Gastrocnemius medialis (tissue), 4 donors: ENCODE data around the gene HDAC3. TPM values are rescaled to one million over a fixed set of nuclear protein-coding genes. Genes with fewer than 3 reads are reported as not detected.
A peak's percentile ranks its signal among the peaks of the same experiment; 100 is the strongest.

Experiments
- ATAC-seq, 2 donors: fragments of 150-250 bp; one replicate each; pipeline ENCODE4 v1.9.1; 2016
- DNase-seq, 2 donors: peaks; one replicate each; pipeline ENCODE4 v3.0.0-alpha.2; 2019
- H3K27ac ChIP-seq, 4 donors: fragments of 200-600 bp; sonication (generic); 1 replicate in 1 of 4; 2 replicates in 3 of 4; pipeline ENCODE4 v1.5.1; 2016 to 2018; ENCODE audit warnings: mild to moderate bottlenecking in 2 of 4, moderate library complexity in 1 of 4
- H3K27me3 ChIP-seq, 3 donors: fragments of 200-600 bp; sonication (generic) in 2 of 3; 1 replicate in 1 of 3; 2 replicates in 2 of 3; pipeline versions ENCODE4 v1.5.1 to v1.6.0; 2016 to 2019; ENCODE audit warnings: mild to moderate bottlenecking in 1 of 3, moderate library complexity in 1 of 3
- H3K36me3 ChIP-seq, 2 donors: fragments of 200-600 bp; sonication (generic) in 1 of 2; one replicate each; pipeline ENCODE4 v1.5.1; 2017 to 2018
- H3K4me1 ChIP-seq, 2 donors: fragments of 200-600 bp; sonication (generic) in 1 of 2; one replicate each; pipeline ENCODE4 v1.5.1; 2016 to 2017; ENCODE audit warnings: mild to moderate bottlenecking in 2 of 2
- H3K4me3 ChIP-seq, 4 donors: fragments of 200-600 bp; sonication (generic) in 3 of 4; 1 replicate in 1 of 4; 2 replicates in 3 of 4; pipeline ENCODE4 v1.5.1; 2016 to 2019; ENCODE audit warnings: mild to moderate bottlenecking in 2 of 4
- H3K9me3 ChIP-seq, 3 donors: fragments of 200-600 bp; sonication (generic) in 2 of 3; 1 replicate in 1 of 3; 2 replicates in 2 of 3; pipeline ENCODE4 v1.5.1; 2016 to 2019
- POLR2A ChIP-seq, 2 donors: fragments of 450-650 bp; IDR thresholded peaks; one replicate each; pipeline ENCODE4 v1.6.1; 2017; ENCODE audit warnings: antibody characterized with exemption in 2 of 2, mild to moderate bottlenecking in 2 of 2, moderate library complexity in 2 of 2
- in situ Hi-C, 4 donors: fragments of 200-750 bp; cut with MboI; loops; one replicate each; pipeline versions ENCODE4 v1.15.0 to v1.8.0; 2017; ENCODE audit warnings: low sequenced_read_pairs in 4 of 4
- intact Hi-C: fragments of 100-400 bp; cut with DNase I; formaldehyde crosslinking; loops from one replicate; pipeline ENCODE4 v1.15.1; 2023; ENCODE audit warnings: low total_unique reads
- total RNA-seq, 4 donors: library from RNA; depleted of rRNA; stranded (reverse); fragments of >200 nt; gene quantifications; one replicate each; pipeline versions ENCODE4 v1.1.0 to v1.2.3, GENCODE V29; 2016
- TF ChIP-seq, protein P1 (sequence below), 5 experiments: fragments of 450-650 bp in 3 of 5; fragments of 200-600 bp in 2 of 5; sonication (generic) in 2 of 5; IDR thresholded peaks in 4 of 5; conservative IDR thresholded peaks in 1 of 5; 1 replicate in 4 of 5; 2 replicates in 1 of 5; pipeline ENCODE4 v1.5.1; 2016 to 2019; ENCODE audit warnings: antibody characterized with exemption in 5 of 5, mild to moderate bottlenecking in 3 of 5, moderate library complexity in 3 of 5

HDAC3 gene
- total RNA-seq, 4 donors from 2014 or later, result 29.8 to 40.7 (median 35.7) TPM

DNA sequence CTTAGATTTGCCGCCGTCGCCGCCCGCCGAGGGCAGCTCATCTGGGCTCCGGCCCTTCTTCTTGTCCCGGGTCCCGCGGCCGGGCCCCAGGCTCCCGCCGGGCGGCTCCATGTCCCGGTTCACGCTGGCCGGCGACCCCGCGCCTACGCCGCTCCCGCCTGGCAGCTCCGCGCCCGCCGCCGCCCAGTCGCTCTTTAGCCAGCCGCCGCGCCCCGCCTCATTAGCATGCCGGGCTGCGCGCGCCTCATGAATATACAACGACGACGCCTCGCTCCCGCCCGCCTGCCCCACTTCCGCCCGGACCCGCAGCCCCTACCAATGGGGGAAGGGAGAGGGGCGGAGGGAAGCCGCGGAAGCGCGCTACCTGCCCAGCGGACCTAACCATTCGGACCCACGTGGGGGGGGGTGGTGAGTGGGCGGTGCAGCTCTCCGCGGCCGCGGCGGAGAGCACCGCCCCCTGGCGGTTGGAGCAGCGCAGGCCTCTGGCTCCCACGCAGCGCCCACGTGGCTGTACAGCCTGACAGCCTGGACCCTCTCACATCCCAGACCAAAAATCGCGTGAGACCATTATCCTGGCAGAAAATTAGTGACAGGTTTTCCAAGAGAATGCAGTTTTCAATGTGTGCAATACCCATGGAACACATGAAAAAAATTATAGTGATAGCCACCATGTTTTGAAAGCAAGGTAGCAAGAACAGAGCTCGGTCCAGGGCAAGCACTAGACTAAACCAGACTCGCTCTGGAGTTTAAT, 17.7 kb downstream of the HDAC3 start, which contains the start of gene DIAPH1:
TSS of gene DIAPH1 (minus strand) at position 197 of the 751 bp plus-strand sequence. CDS start at position 111, 86 bp downstream.
- Histone ChIP-seq H3K4me3 (peak within 1 kb of the TSS; percentile 64 to 100 (median 89)), H3K27ac (peak within 1 kb of the TSS; percentile 89 to 100 (median 99)), H3K4me1 (peaks cover 36 to 37% of the 10 kb centered on the region in 2 donors), H3K27me3 (no peaks in the 10 kb centered on the region), H3K36me3 (peaks cover 0 to 26% of the 10 kb centered on the region in 2 donors), H3K9me3 (no peaks in the 10 kb centered on the region)
- peak; percentile 71 to 76 for ATAC-seq
- DNase-seq, result peak; percentile 97 to 98
- in situ Hi-C loops (no loop called here), intact Hi-C loops (loop anchor here (1.0 to 5.0 kb wide), 6 partner anchors 15 to 1423 kb away; partner anchors contain the start of genes HDAC3, RELL2 and TAF7)
- TF ChIP-seq, protein P1, sequence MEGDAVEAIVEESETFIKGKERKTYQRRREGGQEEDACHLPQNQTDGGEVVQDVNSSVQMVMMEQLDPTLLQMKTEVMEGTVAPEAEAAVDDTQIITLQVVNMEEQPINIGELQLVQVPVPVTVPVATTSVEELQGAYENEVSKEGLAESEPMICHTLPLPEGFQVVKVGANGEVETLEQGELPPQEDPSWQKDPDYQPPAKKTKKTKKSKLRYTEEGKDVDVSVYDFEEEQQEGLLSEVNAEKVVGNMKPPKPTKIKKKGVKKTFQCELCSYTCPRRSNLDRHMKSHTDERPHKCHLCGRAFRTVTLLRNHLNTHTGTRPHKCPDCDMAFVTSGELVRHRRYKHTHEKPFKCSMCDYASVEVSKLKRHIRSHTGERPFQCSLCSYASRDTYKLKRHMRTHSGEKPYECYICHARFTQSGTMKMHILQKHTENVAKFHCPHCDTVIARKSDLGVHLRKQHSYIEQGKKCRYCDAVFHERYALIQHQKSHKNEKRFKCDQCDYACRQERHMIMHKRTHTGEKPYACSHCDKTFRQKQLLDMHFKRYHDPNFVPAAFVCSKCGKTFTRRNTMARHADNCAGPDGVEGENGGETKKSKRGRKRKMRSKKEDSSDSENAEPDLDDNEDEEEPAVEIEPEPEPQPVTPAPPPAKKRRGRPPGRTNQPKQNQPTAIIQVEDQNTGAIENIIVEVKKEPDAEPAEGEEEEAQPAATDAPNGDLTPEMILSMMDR (IDR thresholded peaks at IDR 0.05 in 4 of 5, conservative IDR thresholded peaks at IDR 0.05 in 1 of 5), result peak; percentile 100
- peak; percentile 99 for TF ChIP-seq POLR2A (IDR thresholded peaks at IDR 0.05)

DNA sequence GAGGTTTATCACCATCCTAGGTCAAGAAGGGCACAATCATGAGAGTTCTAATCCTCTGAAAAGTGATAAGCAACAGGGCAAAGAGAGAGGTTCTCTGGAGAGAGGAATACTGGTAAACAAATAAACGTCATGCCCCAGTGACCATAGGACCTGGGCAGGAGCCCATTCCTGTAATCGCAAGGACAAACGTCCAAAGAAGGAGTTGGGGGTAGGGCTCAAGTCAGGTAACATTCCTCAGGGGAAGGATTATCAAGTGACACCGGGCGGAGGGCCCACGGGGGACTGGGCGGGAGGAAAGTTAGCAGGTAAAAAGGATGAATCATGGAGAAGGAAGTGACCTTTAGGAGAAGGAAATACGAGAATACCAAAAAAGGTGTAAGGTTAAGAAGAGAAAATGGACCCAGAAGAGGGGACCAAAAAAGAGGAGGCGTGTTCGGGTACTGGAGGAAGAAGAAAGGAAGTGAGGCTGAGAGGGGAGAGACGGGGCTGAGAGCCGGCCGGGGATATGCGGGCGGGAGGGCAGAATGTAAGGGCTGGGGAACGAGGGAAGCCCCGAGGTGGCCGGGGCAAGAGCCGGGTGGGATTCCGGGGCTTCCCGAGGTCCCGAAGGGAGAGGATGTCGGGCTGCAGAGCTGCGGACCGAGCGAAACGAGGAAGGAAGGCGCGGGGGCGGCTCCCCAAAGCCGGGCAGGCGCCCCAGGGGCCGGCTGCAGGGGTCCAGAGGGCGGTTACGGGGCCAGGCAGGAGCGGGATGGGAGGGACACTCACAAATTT, 18.4 kb downstream of the HDAC3 start:
- Histone ChIP-seq H3K27me3 (no peaks in the 10 kb centered on the region), H3K4me1 (peaks cover 44 to 45% of the 10 kb centered on the region in 2 donors), H3K36me3 (peaks cover 0 to 21% of the 10 kb centered on the region in 2 donors), H3K27ac (peak overlapping the region; percentile 89 to 100 (median 99)), H3K9me3 (no peaks in the 10 kb centered on the region), H3K4me3 (peak overlapping the region; percentile 64 to 100 (median 89))
- in situ Hi-C loops, result no loop called here
- peak; percentile 76 to 86 for ATAC-seq
- TF ChIP-seq POLR2A (IDR thresholded peaks at IDR 0.05), result peak in 1 of 2 donors; percentile 80
- TF ChIP-seq, protein P1 (IDR thresholded peaks at IDR 0.05 in 4 of 5, conservative IDR thresholded peaks at IDR 0.05 in 1 of 5), result no peak
- intact Hi-C loops, result loop anchor here (1.0 to 5.0 kb wide), 4 partner anchors 14 to 1424 kb away; partner anchors contain the start of gene TAF7
- DNase-seq, result peak; percentile 82 to 90

DNA sequence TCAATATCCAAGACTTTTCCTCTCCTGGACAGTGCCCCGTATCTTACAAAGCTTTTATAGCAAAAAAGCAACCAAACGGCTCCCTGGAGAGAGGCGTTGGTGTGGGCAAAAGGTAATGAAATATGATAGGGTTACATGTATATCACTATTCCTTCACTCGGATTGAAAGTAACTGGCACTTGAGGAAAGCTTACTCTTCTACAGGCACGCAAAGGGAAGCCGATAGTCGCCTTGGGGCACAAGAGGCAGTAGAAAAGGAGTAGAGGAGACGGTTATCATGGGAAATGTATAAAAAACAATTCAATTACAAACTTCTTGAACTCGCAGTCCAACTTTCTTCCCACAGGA, 19.0 kb downstream of the HDAC3 start:
- DNase-seq (no peak), ATAC-seq (peak; percentile 9 to 18)
- H3K36me3 ChIP-seq, result peaks cover 0 to 15% of the 10 kb centered on the region in 2 donors
- peaks cover 50 to 51% of the 10 kb centered on the region in 2 donors for H3K4me1 ChIP-seq
- H3K27me3 ChIP-seq, result no peaks in the 10 kb centered on the region
- no peak for TF ChIP-seq POLR2A (IDR thresholded peaks at IDR 0.05)
- TF ChIP-seq, protein P1 (IDR thresholded peaks at IDR 0.05 in 4 of 5, conservative IDR thresholded peaks at IDR 0.05 in 1 of 5), result no peak
- H3K27ac ChIP-seq, result peak overlapping the region; percentile 89 to 100 (median 99)
- peak overlapping the region; percentile 64 to 100 (median 89) for H3K4me3 ChIP-seq
- no peaks in the 10 kb centered on the region for H3K9me3 ChIP-seq
- in situ Hi-C loops (no loop called here), intact Hi-C loops (loop anchor here (1.0 to 5.0 kb wide), 4 partner anchors 13 to 1425 kb away; partner anchors contain the start of gene TAF7)

DNA sequence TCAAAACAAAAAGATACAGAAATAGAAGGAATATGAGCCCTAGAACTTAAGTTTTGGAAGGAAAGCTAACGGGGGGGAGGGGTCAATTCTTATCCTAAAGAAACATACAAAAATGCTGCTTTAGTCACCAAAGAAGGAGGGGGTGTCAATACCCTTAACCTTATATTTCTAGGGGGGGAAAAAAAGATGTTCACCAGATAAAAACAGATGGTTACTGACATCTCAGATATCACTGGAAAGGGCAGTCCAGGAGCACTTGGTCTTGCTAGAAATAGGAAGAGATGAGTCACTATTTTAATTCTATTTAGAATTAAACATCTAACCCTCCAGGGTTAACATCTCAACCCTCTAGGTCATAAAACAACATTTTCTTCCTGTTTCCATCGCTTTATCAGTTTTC, 19.5 kb downstream of the HDAC3 start:
- peaks cover 55 to 56% of the 10 kb centered on the region in 2 donors for H3K4me1 ChIP-seq
- ATAC-seq (peak; percentile 40 to 50), DNase-seq (no peak)
- H3K27me3 ChIP-seq, result no peaks in the 10 kb centered on the region
- no peaks in the 10 kb centered on the region for H3K9me3 ChIP-seq
- peak overlapping the region; percentile 64 to 100 (median 89) for H3K4me3 ChIP-seq
- in situ Hi-C loops (no loop called here), intact Hi-C loops (loop anchor here (5.0 kb wide), 3 partner anchors 95 to 1425 kb away; partner anchors contain the start of gene TAF7)
- H3K36me3 ChIP-seq, result peaks cover 0 to 13% of the 10 kb centered on the region in 2 donors
- TF ChIP-seq, protein P1 (IDR thresholded peaks at IDR 0.05 in 4 of 5, conservative IDR thresholded peaks at IDR 0.05 in 1 of 5), result no peak
- TF ChIP-seq POLR2A (IDR thresholded peaks at IDR 0.05), result no peak
- peak overlapping the region; percentile 89 to 100 (median 99) for H3K27ac ChIP-seq
